Fibroblast of pulmonary artery (primary cell): ENCODE results near the gene OR10H5.
"Not testable (repeated sequence)": the region's sequence is repeated elsewhere in the genome, so short reads cannot be mapped to it uniquely, and the experiment has no call there.

Source experiments
- DNase-seq: peaks from one replicate; pipeline ENCODE4 v3.0.0-alpha.2; 2010; ENCODE audit warnings: low read depth
- H3K4me3 ChIP-seq: replicated peaks from 2 replicates; pipeline ENCODE4 v1.5.1; 2011; ENCODE audit warnings: low read depth, mild to moderate bottlenecking, control low read depth, low read length, moderate library complexity
- CTCF ChIP-seq: IDR thresholded peaks from 2 replicates; pipeline ENCODE4 v1.5.1; 2011; ENCODE audit warnings: mild to moderate bottlenecking, control low read depth, low read length, inconsistent platforms; ENCODE audit errors: missing control alignments

Gene OR10H5

GRCh38 chr19:15769586-15769985 is 17.9 kb upstream of the OR10H5 start:
- no peak for TF ChIP-seq CTCF
- no peak for DNase-seq
- no peak overlapping the region for H3K4me3 ChIP-seq

GRCh38 chr19:15774159-15774558 is 13.3 kb upstream of the OR10H5 start:
- H3K4me3 ChIP-seq, DNase-seq: not testable (repeated sequence)

GRCh38 chr19:15775249-15775648 is 12.2 kb upstream of the OR10H5 start:
- DNase-seq: no peak
- no peak overlapping the region for H3K4me3 ChIP-seq
- no peak for TF ChIP-seq CTCF

- TF ChIP-seq CTCF: no peak
- no peak overlapping the region for H3K4me3 ChIP-seq
- DNase-seq: no peak
These were observed 11.2 kb upstream of the OR10H5 start for GRCh38 chr19:15776264-15776663.

- H3K4me3 ChIP-seq: no peak overlapping the region
- no peak for TF ChIP-seq CTCF
- DNase-seq: no peak
These were observed 10.2 kb upstream of the OR10H5 start for GRCh38 chr19:15776991-15777970.

GRCh38 chr19:15779756-15780476 is 7.5 kb upstream of the OR10H5 start:
- peak; percentile 13 for DNase-seq
- no peak overlapping the region for H3K4me3 ChIP-seq
- TF ChIP-seq CTCF: no peak

GRCh38 chr19:15780610-15781418 is 6.6 kb upstream of the OR10H5 start:
- DNase-seq: no peak
- no peak for TF ChIP-seq CTCF
- no peak overlapping the region for H3K4me3 ChIP-seq
